MM.1S (cell line): ENCODE data around the gene KRTAP19-8.
A peak's percentile ranks its signal among the peaks of the same experiment; 100 is the strongest.

ENCODE experiments used
- DNase-seq: peaks from one replicate; pipeline ENCODE4 v3.0.0-alpha.2; 2015
- H2AFZ ChIP-seq: fragments of 300-600 bp; sonication (generic); 2 replicates; pipeline ENCODE4 v1.6.0; 2016; ENCODE audit warnings: antibody characterized with exemption, low read length
- H3F3A ChIP-seq: fragments of 300-600 bp; sonication (generic); 2 replicates; pipeline ENCODE4 v1.6.1; 2016; ENCODE audit warnings: mild to moderate bottlenecking, antibody characterized with exemption, low read length, moderate library complexity, mixed read lengths; ENCODE audit not compliant: insufficient read depth
- H3K27ac ChIP-seq: fragments of 300-600 bp; sonication (generic); 2 replicates; pipeline ENCODE4 v1.5.1; 2016; ENCODE audit warnings: mild to moderate bottlenecking, low read length
- H3K27me3 ChIP-seq: fragments of 300-600 bp; sonication (generic); replicated peaks from 2 replicates; pipeline ENCODE4 v1.6.0; 2016; ENCODE audit warnings: low read length; ENCODE audit not compliant: insufficient read depth
- H3K36me3 ChIP-seq: fragments of 300-600 bp; sonication (generic); replicated peaks from 2 replicates; pipeline ENCODE4 v1.6.1; 2016; ENCODE audit warnings: mild to moderate bottlenecking, low read length, mixed read lengths; ENCODE audit not compliant: insufficient read depth
- H3K4me1 ChIP-seq: fragments of 300-600 bp; sonication (generic); 2 replicates; pipeline ENCODE4 v1.6.1; 2016; ENCODE audit warnings: low read length, mixed read lengths
- H3K4me2 ChIP-seq: fragments of 300-600 bp; sonication (generic); 2 replicates; pipeline ENCODE4 v1.6.0; 2016; ENCODE audit warnings: low read depth, low read length
- H3K4me3 ChIP-seq: fragments of 300-600 bp; sonication (generic); 2 replicates; pipeline ENCODE4 v1.5.1; 2016; ENCODE audit warnings: low read length, mixed read lengths
- H3K79me2 ChIP-seq: fragments of 300-600 bp; sonication (generic); 2 replicates; pipeline ENCODE4 v1.6.1; 2016; ENCODE audit warnings: mixed run types, low read length, mixed read lengths
- H3K9ac ChIP-seq: fragments of 300-600 bp; sonication (generic); 2 replicates; pipeline ENCODE4 v1.6.1; 2016; ENCODE audit warnings: low read length, mixed read lengths
- H3K9me2 ChIP-seq: fragments of 300-600 bp; sonication (generic); replicated peaks from 2 replicates; pipeline ENCODE4 v1.6.1; 2016; ENCODE audit warnings: mild to moderate bottlenecking, low read length, mixed read lengths; ENCODE audit not compliant: insufficient read depth
- H3K9me3 ChIP-seq: fragments of 300-600 bp; sonication (generic); replicated peaks from 2 replicates; pipeline ENCODE4 v1.6.1; 2016; ENCODE audit warnings: mild to moderate bottlenecking, low read length, mixed read lengths; ENCODE audit not compliant: insufficient read depth
- H4K20me1 ChIP-seq: fragments of 300-600 bp; sonication (generic); 2 replicates; pipeline ENCODE4 v1.6.1; 2016; ENCODE audit warnings: mild to moderate bottlenecking, low read length, moderate library complexity, mixed read lengths; ENCODE audit not compliant: insufficient read depth
- EZH2 ChIP-seq: fragments of 300-600 bp; sonication (generic); optimal IDR thresholded peaks from 2 replicates; pipeline ENCODE3; 2017; ENCODE audit warnings: low read depth, mild to moderate bottlenecking, antibody characterized with exemption, low read length, mixed read lengths
- EZH2phosphoT487 ChIP-seq: fragments of 300-600 bp; sonication (generic); IDR thresholded peaks from 2 replicates; pipeline ENCODE4 v1.6.1; 2018; ENCODE audit warnings: antibody characterized with exemption, low read length
- TF ChIP-seq, protein P1 (sequence below): fragments of 300-600 bp; sonication (generic); IDR thresholded peaks from 2 replicates; pipeline ENCODE4 v1.5.1; 2016; ENCODE audit warnings: antibody characterized with exemption, low read length, mixed read lengths

The KRTAP19-8 gene

DNA sequence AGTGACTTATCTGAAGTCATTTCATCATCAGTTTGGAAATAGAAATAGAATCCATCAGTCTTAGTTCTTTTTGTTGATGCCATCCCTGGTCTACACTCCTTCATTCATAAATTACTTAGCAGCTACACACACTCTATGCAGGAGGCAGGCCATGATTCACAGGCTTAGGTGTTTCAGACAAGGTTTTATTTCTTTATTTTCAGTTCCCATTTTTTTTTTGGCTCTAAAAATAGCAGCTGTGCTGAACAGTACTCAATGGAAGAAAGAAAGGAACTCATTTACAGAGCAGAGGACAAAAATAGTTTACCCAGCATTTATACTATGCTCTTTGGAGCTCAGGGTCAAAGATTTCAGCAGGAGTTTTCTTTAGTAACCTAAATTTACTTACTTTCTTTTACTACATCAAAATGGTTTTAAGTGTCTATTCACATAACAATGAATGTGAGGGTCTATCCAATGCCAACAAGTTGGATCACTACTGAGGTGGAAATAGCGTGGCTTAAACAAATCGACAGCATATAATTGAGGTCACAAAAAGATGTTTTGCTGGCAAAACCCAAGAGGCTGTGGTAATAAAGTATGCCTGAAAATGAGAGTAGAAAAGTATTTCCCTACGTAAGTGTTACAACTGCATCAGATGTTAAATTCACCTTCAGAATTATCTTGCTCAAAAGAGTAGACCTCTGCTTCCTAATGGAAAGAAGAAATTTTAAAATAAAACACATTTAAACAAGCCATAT is 7.7 kb downstream of the KRTAP19-8 start:
- H3K27me3 ChIP-seq = no peaks in the 10 kb centered on the region
- peak; percentile 27 for DNase-seq
- peaks cover 4% of the 10 kb centered on the region; the same call in 1 of the 2 replicates for H3F3A ChIP-seq

DNA sequence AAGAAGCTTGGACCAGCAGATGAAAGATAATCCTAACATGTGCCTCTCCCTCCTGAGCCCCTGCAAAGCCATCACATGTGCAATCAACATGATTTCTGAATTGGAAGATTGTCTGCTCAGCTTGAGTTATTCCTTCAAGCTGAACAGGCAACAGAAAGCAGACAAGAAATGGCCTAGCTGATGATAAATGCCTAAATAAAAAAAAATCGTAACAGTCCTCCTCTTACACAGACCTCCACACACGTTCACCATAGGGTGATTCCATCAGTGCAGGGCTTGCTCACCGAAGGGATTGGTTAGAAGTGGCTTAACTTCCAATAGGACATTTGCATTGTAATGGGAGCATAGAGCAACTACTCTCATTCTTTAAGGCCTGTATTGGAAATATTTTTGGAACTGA is 14.6 kb downstream of the KRTAP19-8 start:
- Histone ChIP-seq H3K27me3 (no peaks in the 10 kb centered on the region), H3K36me3 (no peaks in the 10 kb centered on the region), H3K9ac (no peak overlapping the region), H3K4me2 (no peak overlapping the region), H3K9me3 (no peaks in the 10 kb centered on the region), H3K4me1 (0 out of 2 replicates have a peak, but pooled peaks cover 5% of the 10 kb centered on the region), H3K27ac (no peak overlapping the region), H3K79me2 (no peaks in the 10 kb centered on the region), H3F3A (no peaks in the 10 kb centered on the region), H2AFZ (no peak overlapping the region), H3K4me3 (no peak overlapping the region), H4K20me1 (no peaks in the 10 kb centered on the region), H3K9me2 (no peaks in the 10 kb centered on the region)
- DNase-seq = no peak
- TF ChIP-seq EZH2 = no peak
- TF ChIP-seq, protein P1, sequence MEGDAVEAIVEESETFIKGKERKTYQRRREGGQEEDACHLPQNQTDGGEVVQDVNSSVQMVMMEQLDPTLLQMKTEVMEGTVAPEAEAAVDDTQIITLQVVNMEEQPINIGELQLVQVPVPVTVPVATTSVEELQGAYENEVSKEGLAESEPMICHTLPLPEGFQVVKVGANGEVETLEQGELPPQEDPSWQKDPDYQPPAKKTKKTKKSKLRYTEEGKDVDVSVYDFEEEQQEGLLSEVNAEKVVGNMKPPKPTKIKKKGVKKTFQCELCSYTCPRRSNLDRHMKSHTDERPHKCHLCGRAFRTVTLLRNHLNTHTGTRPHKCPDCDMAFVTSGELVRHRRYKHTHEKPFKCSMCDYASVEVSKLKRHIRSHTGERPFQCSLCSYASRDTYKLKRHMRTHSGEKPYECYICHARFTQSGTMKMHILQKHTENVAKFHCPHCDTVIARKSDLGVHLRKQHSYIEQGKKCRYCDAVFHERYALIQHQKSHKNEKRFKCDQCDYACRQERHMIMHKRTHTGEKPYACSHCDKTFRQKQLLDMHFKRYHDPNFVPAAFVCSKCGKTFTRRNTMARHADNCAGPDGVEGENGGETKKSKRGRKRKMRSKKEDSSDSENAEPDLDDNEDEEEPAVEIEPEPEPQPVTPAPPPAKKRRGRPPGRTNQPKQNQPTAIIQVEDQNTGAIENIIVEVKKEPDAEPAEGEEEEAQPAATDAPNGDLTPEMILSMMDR = no peak
- TF ChIP-seq EZH2phosphoT487 = no peak

More for the DNA sequence above, 7.7 kb downstream of the KRTAP19-8 start:
- Histone ChIP-seq H3K36me3 (no peaks in the 10 kb centered on the region), H3K79me2 (no peaks in the 10 kb centered on the region), H3K4me1 (peaks cover 15% of the 10 kb centered on the region), H3K9me2 (no peaks in the 10 kb centered on the region), H2AFZ (no peak overlapping the region), H4K20me1 (no peaks in the 10 kb centered on the region), H3K9ac (no peak overlapping the region), H3K27ac (peak overlapping the region; percentile 7; the same call in 1 of the 2 replicates), H3K9me3 (no peaks in the 10 kb centered on the region), H3K4me2 (no peak overlapping the region), H3K4me3 (no peak overlapping the region)
- TF ChIP-seq, protein P1 = no peak
- TF ChIP-seq EZH2phosphoT487 (no peak), EZH2 (no peak)

DNA sequence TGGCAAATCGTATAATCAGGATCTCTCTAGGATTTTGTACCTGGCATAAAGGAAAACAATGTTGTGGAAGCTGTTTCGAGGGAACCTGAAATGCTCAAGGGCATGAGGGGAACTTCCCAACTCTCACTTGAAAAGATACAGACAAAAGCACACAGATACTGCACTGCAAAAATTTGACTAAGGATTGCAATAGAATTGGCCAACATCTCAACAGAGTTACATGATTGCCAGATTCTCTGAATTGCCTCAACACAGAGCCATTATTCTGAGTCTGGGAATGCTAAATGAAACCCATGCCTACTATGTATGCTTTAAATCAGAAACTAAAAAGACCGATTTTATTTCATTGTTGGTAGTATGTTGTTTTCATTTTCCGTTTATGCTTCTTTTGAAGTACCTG is 16.0 kb downstream of the KRTAP19-8 start:
- no peaks in the 10 kb centered on the region for H3K27me3 ChIP-seq
- H2AFZ ChIP-seq = no peak overlapping the region
- H3K36me3 ChIP-seq = no peaks in the 10 kb centered on the region
- H3K79me2 ChIP-seq = no peaks in the 10 kb centered on the region
- no peaks in the 10 kb centered on the region for H3K4me1 ChIP-seq
- no peak overlapping the region for H3K9ac ChIP-seq
- DNase-seq = no peak
- H3K4me3 ChIP-seq = no peak overlapping the region
- TF ChIP-seq EZH2 = no peak
- TF ChIP-seq EZH2phosphoT487 = no peak
- TF ChIP-seq, protein P1 = no peak
- H3K4me2 ChIP-seq = no peak overlapping the region
- no peaks in the 10 kb centered on the region for H3K9me2 ChIP-seq
- no peaks in the 10 kb centered on the region for H4K20me1 ChIP-seq
- H3K27ac ChIP-seq = no peak overlapping the region
- no peaks in the 10 kb centered on the region for H3F3A ChIP-seq
- H3K9me3 ChIP-seq = no peaks in the 10 kb centered on the region
